ENCODE measurements around the gene PYGM. TPM values are rescaled to one million over a fixed set of nuclear protein-coding genes. Genes with fewer than 3 reads are reported as not detected.
"Not testable (repeated sequence)": the region's sequence is repeated elsewhere in the genome, so short reads cannot be mapped to it uniquely, and the experiment has no call there.

Gene PYGM
- total RNA-seq, 1 donor from 2014 or later: 1.8 TPM

DNA sequence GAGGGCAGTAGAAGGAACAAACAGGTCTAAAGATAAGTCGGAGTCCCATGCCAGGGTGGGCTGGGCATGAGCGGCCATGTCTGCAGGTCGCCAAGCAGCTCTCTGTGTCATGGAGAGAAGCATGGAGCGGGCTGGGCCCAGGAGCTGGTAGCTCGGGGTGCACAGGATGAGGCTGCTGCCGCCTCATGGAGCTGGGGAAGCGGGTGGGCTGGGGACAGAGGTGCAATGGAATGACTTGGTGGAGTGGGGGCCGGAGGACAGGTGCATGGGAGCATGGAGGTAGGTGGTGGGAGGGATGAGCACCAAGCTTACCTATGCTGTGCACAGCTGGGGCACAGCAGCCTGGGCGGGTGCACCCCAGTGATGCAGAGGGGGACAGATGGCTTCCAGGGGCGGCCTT, 40.4 kb downstream of the PYGM start:
- DNase-seq (ENCODE audit: low spot score): no peak

DNA sequence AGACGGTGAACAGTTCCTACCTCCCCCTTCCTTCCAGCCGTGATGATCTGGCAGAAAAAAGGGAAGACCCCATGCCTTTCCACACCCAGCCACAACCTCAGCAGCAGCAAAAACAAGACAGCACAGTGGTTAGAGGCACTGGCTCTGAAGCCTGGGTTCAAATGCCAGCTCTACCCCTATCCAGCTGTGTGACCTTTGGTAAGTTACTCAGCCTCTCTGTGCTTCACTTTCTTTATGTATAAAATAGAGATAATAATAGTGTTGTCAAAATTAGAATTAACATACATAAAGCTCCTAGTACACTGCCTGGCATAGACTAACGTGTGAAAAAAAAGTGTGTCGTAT, 41.0 kb downstream of the PYGM start:
- no peak for DNase-seq (ENCODE audit: low spot score)

DNA sequence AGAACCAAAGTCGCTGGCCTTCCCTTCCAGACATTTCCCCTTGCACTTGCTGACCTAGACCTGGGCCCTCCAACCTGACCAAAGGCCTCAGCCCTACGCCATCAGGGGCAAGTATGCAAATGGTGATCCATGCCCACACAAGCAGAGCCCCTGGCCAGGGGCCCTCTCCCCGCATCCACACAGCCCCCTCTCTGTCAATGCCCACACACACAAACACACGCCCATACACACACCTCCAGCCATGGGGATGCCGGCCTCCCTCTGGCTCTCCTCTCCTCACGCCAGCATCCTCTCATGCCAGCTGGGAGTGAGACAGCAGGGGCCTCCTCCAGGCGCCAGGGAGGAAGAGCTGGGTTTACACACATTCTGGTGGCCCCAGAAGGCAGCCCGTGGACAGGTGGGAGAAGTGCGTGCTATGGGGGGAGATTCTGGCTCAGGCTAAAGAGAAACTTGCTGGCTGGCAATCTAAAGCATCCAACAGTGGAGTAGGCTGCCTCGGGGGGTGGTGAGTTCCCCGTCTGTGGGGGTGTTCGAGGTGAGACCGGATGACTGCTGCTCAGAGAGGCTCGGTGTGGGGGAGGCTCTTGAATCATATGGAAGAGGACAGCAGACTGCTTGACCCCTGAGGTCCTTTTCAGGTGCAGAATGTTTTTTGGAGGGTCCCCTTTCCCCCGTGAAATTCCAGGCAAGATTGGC, 41.5 kb downstream of the PYGM start:
- no peak for DNase-seq (ENCODE audit: low spot score)

DNA sequence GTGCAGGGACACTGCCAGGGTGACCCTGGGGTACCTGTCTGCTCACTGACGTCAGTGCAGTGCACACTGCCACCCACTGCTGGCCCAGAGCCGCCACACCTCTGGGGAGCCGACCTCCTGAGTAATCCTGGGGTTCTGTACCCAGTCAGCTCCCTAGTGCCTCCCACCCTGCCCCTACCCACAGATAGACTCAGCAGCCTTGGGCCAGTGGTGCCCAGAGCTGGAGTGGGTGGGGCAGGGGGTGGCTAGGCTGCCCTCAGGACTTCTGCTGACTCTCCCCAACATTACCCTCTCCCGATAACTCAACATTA, 42.6 kb downstream of the PYGM start:
- no peak for DNase-seq (ENCODE audit: low spot score)

DNA sequence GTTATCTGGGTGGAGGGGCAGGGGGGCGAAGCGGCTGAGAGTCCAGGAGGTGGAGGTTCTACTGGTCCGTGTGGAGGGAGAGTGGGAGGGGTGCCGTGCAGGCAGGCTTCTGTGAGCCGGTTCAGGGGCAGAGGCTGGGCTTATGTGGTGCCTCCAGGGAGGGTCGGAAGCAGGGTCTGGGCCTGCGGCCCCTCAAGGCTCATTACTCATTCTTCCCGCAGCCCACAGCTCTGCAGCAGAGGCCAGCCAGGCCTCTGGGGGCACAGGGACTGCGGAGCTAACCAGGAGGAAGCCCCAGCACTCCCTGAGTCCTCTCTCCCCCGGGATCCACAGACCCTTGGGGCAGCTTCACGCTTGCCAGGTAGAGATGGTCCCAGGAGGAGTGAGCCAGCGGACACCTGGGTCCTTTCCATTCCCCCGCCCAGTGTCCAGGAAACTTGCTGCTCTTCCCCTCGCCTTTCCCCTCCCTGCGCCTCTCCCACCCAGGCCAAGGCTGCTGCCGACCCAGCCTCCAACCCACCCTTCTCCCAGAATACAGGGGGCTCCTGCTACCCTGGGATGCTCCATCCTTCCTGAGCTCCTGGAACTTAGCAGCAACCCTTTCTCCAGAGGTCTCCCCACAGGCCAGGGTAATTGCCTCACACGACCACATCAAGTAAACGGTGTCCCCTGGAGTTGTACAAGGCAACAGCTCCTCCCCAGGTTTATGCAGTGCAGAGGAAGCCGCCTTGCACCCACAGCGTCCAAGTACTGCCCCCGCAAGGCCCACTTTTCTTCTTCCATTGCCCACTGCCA, 43.1 kb downstream of the PYGM start:
- DNase-seq (ENCODE audit: low spot score): no peak

DNA sequence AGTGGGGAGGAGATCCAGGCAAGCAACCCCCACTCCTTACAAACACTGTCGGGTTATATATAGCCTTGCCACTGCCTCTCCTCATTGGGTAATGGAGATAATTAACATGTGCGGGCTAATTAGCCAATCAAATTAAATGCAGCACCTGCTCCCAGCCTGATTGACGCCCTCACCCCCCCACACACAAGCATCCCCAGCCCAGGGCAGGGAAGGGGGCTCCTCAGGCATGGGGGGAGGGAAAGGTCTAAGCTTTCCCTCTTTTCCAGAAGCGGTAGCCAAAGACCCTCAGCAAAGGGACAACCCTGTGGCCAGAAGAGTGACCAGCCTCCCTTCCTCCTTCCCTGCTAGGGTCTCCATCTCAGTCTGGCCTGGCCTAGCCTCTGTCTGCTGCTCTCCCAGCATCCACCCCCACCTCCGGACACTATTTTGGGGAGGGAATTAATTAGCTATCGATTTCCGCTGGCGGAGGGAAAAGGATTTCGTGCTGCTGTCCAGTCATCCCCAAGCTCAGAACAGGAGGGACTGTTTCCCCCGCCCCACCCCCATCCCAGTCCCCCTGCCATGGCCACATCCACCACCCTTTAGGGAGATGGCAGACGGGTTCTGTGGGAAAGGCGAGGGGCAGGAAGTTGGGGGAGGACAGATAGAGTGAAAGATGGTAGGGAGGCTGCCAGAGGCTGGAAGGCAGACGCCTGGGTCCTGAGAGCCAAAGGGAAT, 43.9 kb downstream of the PYGM start:
- DNase-seq (ENCODE audit: low spot score): no peak

DNA sequence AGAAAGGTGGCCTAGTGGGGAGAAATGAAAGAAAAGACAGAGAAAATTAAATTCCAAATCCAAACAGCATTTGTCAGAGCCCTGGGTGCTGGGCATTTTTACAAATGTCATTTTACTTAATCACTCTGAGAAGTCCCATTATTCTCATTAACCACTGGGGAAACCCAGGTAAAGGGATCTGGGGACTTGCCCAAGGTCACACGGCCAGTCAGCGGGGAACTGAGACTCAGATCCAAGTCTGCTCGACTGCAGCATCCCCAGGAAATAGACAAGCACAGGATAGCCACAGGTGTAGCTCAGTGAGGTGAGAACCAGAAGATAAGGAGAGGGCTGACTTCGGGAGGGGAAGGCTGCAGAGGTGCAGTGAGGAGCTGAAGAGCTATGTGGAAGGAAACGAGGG, 44.7 kb downstream of the PYGM start:
- no peak for DNase-seq (ENCODE audit: low spot score)

DNA sequence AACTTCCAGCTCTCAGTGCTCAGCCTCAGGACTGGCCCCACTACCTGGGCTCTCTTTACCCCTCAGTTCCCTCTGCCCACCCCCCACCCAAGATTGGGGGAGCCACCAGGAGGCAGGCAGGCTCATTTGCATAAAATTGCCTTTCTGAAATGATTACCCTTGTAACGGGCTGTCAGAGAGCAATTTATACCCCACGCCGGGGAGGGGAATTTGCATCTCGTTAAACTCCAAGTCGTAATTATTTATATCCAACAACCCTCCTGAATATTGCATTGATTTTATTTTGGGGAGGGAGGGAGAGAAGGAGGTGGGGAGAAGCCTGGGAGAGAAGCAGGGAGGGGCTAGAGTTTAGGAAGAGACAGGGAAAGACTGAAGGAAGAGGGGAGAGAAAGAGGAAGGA, 45.1 kb downstream of the PYGM start:
- no peak for DNase-seq (ENCODE audit: low spot score)

DNA sequence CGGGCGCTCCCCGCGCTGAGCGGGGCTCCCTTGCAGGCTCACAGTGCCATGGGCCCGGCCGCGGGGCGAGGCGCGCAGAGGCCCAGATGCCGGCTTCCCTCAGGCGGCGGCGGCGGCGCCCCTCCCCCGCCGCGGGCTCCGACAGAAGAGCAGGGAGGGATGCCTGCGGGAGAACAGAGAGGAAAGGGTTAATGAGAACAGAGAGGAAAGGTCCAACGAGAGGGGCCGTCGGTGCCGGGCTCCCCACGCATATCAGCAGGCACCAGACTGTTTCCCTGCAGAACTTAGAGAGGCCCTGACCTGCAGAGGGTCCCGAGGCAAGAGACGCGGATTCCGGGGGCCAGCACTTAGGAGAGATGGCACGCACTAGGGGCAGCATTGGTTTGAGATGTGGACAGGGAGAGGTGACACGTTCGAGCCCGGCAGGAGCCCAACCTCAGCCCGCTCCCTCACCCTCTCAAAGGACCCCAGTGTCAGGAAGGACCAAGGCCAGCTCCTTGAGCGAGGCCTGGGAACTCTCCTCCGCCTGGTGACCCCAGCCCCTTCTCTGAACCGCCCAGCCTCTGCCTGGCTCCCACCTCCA, 45.9 kb downstream of the PYGM start:
- no peak for DNase-seq (ENCODE audit: low spot score)

DNA sequence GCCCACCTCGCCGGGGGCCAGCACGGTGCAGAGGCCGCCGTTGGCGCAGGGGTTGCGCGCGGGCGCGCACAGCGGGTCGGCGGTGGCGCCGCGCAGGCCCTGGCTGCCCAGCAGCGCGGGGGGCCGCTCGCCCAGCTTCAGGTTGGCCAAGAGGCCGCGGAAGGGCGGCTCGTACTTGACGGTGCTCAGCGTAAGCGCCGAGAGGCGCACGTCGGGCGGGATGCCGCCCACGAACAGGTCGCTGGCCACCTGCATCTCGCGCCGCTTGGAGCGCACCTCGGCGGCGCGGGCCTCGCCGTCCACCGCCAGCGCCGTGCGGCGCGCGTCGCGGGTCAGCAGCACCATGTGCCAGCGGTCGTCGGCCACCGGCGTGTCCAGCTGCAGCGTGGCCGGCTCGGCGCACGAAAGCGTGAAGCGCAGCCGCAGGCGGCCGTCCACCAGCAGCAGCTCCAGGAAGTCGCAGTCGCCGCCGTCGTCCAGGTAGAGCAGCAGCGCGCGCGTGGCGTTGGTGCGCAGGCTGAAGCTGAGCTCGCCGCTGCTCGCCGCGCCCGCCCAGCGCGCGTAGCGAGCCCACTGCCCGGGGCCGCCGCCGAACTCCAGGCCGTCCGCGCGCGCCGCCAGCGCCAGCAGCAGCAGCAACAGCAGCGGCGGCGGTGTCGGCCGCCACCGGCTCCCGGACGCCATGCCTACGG, 46.6 kb downstream of the PYGM start:
- no peak for DNase-seq (ENCODE audit: low spot score)

DNA sequence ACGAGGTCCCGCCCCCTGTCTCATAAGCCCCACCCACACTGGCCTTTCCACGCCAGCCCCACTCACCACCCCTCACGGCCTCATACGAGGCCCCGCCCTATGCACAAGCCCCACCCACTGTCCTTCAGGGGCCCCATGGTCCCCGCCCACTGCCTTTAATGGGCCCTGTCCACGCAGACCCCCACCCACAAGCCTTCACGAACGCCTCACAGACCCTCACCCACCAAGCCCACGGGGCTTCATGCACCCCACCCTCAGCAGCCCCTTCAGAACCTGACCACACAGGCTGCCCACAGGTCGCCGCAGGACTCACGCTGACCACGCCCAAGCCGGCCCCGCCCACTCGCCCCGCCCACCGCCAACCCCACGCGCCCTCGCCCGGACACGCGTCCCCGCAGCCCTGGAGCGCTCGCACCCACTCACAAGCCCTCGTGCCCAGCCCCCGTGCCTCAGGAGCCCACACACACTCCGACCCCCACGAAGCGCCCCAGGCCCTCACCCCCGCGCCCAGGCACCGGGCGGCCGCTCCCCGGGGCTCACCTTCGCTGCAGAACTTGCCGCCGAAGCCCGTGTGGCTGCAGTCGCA, 47.3 kb downstream of the PYGM start:
- DNase-seq (ENCODE audit: low spot score): no peak

DNA sequence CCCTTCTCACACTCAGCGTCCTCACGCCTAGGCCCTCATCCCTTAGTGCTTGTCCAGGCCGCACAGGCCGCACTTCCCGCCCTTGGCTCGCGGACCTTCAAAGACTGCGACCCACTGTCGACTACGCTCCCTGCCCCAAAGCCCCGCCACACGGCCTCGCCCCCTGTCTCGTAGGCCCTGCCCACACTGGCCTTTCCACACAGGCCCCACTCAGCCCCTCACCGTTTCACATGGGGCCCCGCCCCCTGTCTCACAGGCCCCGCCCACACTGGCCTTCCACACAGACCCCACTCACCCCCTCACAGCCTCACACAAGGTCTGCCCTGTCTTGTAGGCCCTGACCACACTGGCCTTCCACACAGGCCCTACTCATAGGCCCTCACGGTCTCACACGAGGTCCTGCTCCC, 47.8 kb downstream of the PYGM start:
- no peak for DNase-seq (ENCODE audit: low spot score)

DNA sequence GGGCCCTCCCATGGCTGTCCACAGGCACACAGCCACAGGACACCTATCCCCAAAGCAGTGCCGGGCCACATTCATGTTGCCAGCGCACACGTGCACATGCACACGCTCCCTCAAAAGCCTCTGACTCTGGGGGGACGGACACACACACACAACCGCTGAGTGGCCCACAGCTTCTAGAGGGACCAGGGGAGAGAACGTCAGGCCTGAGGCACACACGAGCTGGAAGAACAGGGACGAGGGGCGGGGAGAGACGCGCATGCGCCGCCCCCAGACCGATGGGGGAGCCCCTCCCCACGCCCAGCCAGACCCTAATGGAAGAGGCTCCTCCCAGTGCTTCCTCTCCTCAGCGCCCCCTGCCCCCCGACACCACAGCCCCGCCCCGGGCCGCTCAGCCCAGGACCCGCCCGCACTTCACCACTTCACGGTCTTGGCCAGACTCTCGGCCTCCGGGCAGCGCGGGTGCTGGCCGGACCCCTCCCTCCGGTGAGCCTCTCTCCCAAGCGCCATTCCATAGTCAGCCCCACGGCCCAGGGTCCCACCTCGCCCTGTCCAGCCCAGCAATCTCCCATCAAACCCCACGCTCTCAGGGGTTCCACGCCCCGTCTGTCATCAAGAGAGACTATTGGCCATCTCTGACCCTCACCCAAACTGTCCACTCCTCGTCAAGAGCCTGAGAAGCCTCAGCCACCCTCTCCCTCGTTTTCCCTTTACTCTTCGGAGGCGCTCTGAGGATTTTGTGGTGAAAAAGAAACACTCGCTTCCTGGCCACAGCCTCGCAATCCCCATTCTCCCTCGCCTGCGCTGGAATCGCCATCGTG, 48.4 kb downstream of the PYGM start:
- DNase-seq (ENCODE audit: low spot score): no peak

DNA sequence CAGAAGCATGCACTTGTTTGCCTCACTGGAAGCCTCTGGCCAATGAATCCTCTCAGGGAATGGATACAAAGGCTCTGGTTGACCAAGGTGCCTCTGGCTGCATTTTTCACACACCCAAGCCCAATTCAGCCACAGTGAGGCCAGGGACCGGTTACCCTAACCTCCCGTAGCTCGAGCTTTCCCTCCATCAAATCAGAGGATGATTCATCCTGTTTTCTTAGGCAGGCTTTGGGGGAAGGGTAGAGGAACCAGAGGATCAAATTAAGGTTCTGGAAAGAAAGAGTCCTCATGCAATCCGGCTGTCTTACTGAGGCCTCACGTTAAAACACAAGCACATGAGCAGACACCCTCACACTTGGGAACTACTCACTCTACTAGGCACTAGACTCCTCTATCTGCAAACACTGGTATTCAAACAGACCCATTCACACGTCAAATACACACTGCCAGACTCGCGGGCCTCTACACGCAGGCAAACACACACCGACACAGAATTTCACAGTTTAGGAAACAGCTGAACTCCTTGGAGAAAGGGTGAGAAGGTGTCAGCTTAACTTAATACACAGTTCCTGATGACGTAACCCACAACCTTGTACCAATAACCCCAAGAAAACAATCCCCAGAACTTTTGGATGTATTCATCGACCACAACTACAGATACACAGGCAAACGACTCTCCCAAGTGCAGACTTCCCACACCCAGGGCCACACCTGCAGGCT, 49.2 kb downstream of the PYGM start:
- DNase-seq (ENCODE audit: low spot score): no peak

DNA sequence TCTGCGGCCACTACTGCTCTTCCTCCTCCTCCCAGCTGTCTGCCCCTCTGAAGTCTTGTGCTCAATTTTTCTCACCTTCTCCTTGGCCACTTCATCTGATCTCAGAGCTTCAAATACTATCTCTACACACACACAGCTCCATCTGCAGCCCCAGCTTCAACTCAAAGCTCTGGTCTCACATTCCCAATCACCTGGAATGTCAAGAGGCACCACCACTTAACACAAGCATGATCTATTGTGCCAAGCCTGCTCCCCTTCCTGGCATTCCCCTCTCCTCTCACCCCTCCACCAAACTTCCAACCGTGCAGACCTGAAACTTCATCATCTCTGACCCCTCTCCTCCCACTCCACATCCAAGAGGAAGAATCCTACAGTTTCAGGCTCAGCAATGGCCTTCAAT, 54.3 kb downstream of the PYGM start:
- DNase-seq (ENCODE audit: low spot score): no peak

DNA sequence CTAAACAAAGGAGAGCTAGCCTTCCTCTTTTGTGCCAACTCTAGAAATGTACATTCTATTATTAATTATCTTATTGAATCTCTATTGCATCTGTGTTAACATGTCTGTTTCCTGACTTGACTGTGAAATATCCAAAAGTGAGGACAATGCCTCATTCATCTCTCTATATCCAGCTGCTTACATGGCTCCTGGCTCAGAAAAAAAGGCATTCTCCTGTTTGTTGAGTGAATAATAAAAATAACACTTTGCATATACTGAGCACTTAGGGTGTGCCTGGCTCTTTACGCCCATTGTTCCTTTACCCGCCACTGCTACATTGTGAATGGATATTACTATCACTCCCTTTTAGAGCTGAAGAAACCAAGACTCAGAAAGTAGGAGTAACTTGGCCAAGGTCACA, 56.7 kb downstream of the PYGM start:
- DNase-seq (ENCODE audit: low spot score): no peak

DNA sequence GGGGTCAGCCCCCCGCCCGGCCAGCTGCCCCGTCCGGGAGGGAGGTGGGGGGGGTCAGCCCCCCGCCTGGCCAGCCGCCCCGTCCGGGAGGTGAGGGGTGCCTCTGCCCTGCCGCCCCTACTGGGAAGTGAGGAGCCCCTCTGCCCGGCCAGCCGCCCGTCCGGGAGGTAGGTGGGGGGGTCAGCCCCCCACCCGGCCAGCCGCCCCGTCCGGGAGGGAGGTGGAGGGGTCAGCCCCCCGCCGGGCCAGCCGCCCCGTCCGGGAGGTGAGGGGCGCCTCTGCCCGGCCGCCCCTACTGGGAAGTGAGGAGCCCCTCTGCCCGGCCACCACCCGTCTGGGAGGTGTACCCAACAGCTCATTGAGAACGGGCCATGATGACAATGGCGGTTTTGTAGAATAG, 57.8 kb downstream of the PYGM start:
- DNase-seq (ENCODE audit: low spot score): not testable (repeated sequence)

DNA sequence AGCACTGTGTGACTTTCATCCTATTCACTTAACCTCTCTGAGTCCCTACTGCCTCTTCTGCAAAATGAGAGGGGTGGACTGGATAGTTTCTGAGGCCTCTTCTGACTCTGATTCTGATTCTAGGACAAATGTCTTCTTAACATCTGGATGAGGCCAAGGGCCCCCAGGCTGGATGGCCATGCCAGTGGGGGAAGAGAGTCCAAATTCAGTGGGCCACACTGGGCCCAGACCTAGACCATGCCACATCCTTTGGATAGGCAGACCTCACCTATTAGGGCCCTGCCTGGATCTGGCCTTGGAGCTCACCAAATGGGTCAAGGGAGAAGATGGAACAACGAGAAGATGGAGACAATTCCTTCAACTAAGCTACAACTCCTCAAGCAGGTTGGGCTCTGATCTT, 61.3 kb downstream of the PYGM start:
- DNase-seq (ENCODE audit: low spot score): no peak

DNA sequence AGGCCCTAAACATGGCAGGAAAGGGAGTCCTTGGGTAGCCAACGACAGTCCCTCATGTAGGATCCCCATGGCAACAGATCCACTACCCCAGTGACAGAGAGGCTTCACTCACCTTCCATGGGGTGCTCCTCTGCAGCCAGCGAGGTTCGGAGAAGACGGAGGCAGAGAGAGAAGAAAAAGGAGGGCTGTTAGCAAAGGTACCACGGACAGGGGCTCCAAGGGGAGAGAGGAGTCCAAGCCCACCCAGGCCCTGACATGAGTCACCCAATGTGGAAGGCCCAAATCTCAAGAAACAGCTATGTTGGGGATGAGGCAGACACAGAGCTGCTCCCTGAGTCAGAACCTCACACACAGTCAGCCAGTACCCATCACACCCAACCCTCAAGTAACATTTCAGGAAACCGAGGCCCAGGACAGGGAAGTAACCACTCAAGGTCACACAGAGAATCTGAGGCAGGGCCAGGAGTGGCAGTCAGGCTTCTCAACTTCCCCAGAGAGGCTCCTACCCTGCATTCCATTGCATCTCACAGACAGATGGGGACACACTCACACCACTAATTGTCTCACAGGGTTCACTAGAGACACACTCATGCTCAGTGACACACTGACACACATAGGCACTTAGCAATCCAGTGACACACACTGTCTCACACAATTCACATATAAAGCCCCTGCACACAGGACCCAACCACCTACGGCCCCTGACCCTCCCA, 62.0 kb downstream of the PYGM start:
- no peak for DNase-seq (ENCODE audit: low spot score)
